Spinal cord (tissue), 10 donors: ENCODE data around the gene FMN1. TPM values are rescaled to one million over a fixed set of nuclear protein-coding genes. Genes with fewer than 3 reads are reported as not detected.

Experiments used
- DNase-seq, 6 donors: peaks; one replicate each; pipeline versions ENCODE4 v3.0.0 to v3.0.0-alpha.2; 2013 to 2015; ENCODE audit warnings: low spot score in 6 of 6, low read depth in 4 of 6
- H3K27ac ChIP-seq: one replicate; pipeline ENCODE4 v1.5.1; 2013; ENCODE audit warnings: low read depth, low read length, control low read depth
- H3K27me3 ChIP-seq: one replicate; pipeline ENCODE4 v1.6.1; 2013; ENCODE audit warnings: low read length; ENCODE audit not compliant: control insufficient read depth, insufficient read depth
- H3K36me3 ChIP-seq: one replicate; pipeline ENCODE4 v1.6.1; 2013; ENCODE audit warnings: low read length; ENCODE audit not compliant: control insufficient read depth, insufficient read depth
- H3K4me1 ChIP-seq: one replicate; pipeline ENCODE4 v1.6.1; 2013; ENCODE audit warnings: low read length; ENCODE audit not compliant: control insufficient read depth, insufficient read depth
- H3K4me3 ChIP-seq: one replicate; pipeline ENCODE4 v1.5.1; 2013; ENCODE audit warnings: low read depth, low read length, control low read depth
- H3K9me3 ChIP-seq: one replicate; pipeline ENCODE4 v1.6.1; 2013; ENCODE audit warnings: low read length; ENCODE audit not compliant: control insufficient read depth, insufficient read depth
- WGBS: methylation state at CpG from one replicate; pipeline ENCODE4 v1.1.5; 2013; ENCODE audit warnings: missing lambda C conversion rate; ENCODE audit not compliant: insufficient coverage; 5-methylcytosine and 5-hydroxymethylcytosine counted together
- polyA plus RNA-seq, 2 donors: library from polyadenylated mRNA; unstranded; fragments of 120-200 nt; gene quantifications; one replicate each; pipeline ENCODE4 v1.2.1, GENCODE V29; 2013; ENCODE audit not compliant: insufficient read length in 2 of 2
- total RNA-seq, 2 donors: library from RNA; depleted of rRNA in 1 of 2; stranded (reverse); fragments of 120-200 nt in 1 of 2; fragments of >200 nt in 1 of 2; gene quantifications; one replicate each; pipeline versions ENCODE4 v1.2.3 to v1.2.4, GENCODE V29; 2013 to 2014
- donor health status: healthy.

Gene FMN1
- total and polyA plus RNA-seq, 4 donors, result 1.00 to 5.7 (median 2.8) TPM

GRCh38 chr15:33005582-33005981, 188.9 kb downstream of the FMN1 start:
- H3K36me3 ChIP-seq, result no peaks in the 10 kb centered on the region
- no peak for DNase-seq
- H3K9me3 ChIP-seq, result no peaks in the 10 kb centered on the region
- H3K27me3 ChIP-seq, result no peaks in the 10 kb centered on the region
- no peak overlapping the region for H3K27ac ChIP-seq
- no peak overlapping the region for H3K4me3 ChIP-seq
- H3K4me1 ChIP-seq, result no peaks in the 10 kb centered on the region
- WGBS, result no CpG with 5 or more reads among the region's 1 CpG

GRCh38 chr15:33001926-33002325, 192.6 kb downstream of the FMN1 start:
- no peak overlapping the region for H3K4me3 ChIP-seq
- H3K27ac ChIP-seq, result no peak overlapping the region
- no peak for DNase-seq
- no peaks in the 10 kb centered on the region for H3K36me3 ChIP-seq
- no peaks in the 10 kb centered on the region for H3K4me1 ChIP-seq
- no peaks in the 10 kb centered on the region for H3K27me3 ChIP-seq
- no peaks in the 10 kb centered on the region for H3K9me3 ChIP-seq

- Histone ChIP-seq H3K36me3 (no peaks in the 10 kb centered on the region), H3K9me3 (no peaks in the 10 kb centered on the region), H3K27me3 (no peaks in the 10 kb centered on the region), H3K4me1 (no peaks in the 10 kb centered on the region), H3K27ac (no peak overlapping the region), H3K4me3 (no peak overlapping the region)
- 100% methylated on average over 1 of the region's 4 CpGs for WGBS
- DNase-seq, result no peak
Observed at GRCh38 chr15:32998979-32999672, 195.4 kb downstream of the FMN1 start.

GRCh38 chr15:32998182-32998581, 196.3 kb downstream of the FMN1 start:
- no peak overlapping the region for H3K27ac ChIP-seq
- DNase-seq, result no peak

GRCh38 chr15:32994810-32995424, 199.6 kb downstream of the FMN1 start:
- DNase-seq, result peak; percentile 22 to 88 (median 26)

More at GRCh38 chr15:32998182-32998581, 196.3 kb downstream of the FMN1 start:
- Histone ChIP-seq H3K36me3 (no peaks in the 10 kb centered on the region), H3K4me1 (no peaks in the 10 kb centered on the region), H3K9me3 (no peaks in the 10 kb centered on the region), H3K4me3 (no peak overlapping the region), H3K27me3 (no peaks in the 10 kb centered on the region)
- WGBS, result no CpG with 5 or more reads among the region's 1 CpG

GRCh38 chr15:32993285-32993684, 201.2 kb downstream of the FMN1 start:
- Histone ChIP-seq H3K4me3 (no peak overlapping the region), H3K36me3 (no peaks in the 10 kb centered on the region), H3K4me1 (no peaks in the 10 kb centered on the region), H3K9me3 (no peaks in the 10 kb centered on the region), H3K27ac (no peak overlapping the region), H3K27me3 (no peaks in the 10 kb centered on the region)
- peak in 1 of 6 donors; percentile 38 for DNase-seq

More at GRCh38 chr15:32994810-32995424, 199.6 kb downstream of the FMN1 start:
- H3K4me3 ChIP-seq, result no peak overlapping the region
- H3K27ac ChIP-seq, result no peak overlapping the region
- H3K36me3 ChIP-seq, result no peaks in the 10 kb centered on the region
- no CpG with 5 or more reads among the region's 1 CpG for whole genome bisulfite sequencing
- no peaks in the 10 kb centered on the region for H3K4me1 ChIP-seq
- no peaks in the 10 kb centered on the region for H3K9me3 ChIP-seq
- no peaks in the 10 kb centered on the region for H3K27me3 ChIP-seq

GRCh38 chr15:32991619-32992111, 202.8 kb downstream of the FMN1 start:
- Histone ChIP-seq H3K4me1 (no peaks in the 10 kb centered on the region), H3K9me3 (no peaks in the 10 kb centered on the region), H3K27ac (no peak overlapping the region), H3K4me3 (no peak overlapping the region), H3K36me3 (no peaks in the 10 kb centered on the region), H3K27me3 (no peaks in the 10 kb centered on the region)
- WGBS, result no CpG with 5 or more reads among the region's 7 CpGs
- DNase-seq, result no peak

- H3K36me3 ChIP-seq, result no peaks in the 10 kb centered on the region
- no peak overlapping the region for H3K4me3 ChIP-seq
- no peak for DNase-seq
- 83% methylated on average over 4 of the region's 4 CpGs for WGBS
- no peaks in the 10 kb centered on the region for H3K9me3 ChIP-seq
- no peak overlapping the region for H3K27ac ChIP-seq
- H3K27me3 ChIP-seq, result no peaks in the 10 kb centered on the region
- H3K4me1 ChIP-seq, result no peaks in the 10 kb centered on the region
Observed at GRCh38 chr15:32990071-32990470, 204.4 kb downstream of the FMN1 start.

GRCh38 chr15:32987067-32987466, 207.4 kb downstream of the FMN1 start:
- 83% methylated on average over 1 of the region's 4 CpGs for WGBS
- DNase-seq, result no peak
- Histone ChIP-seq H3K9me3 (no peaks in the 10 kb centered on the region), H3K4me1 (no peaks in the 10 kb centered on the region), H3K36me3 (no peaks in the 10 kb centered on the region), H3K27me3 (no peaks in the 10 kb centered on the region), H3K4me3 (no peak overlapping the region), H3K27ac (no peak overlapping the region)

- Histone ChIP-seq H3K9me3 (no peaks in the 10 kb centered on the region), H3K27ac (no peak overlapping the region), H3K4me3 (no peak overlapping the region), H3K36me3 (no peaks in the 10 kb centered on the region), H3K4me1 (no peaks in the 10 kb centered on the region), H3K27me3 (no peaks in the 10 kb centered on the region)
- no peak for DNase-seq
- WGBS, result no CpG with 5 or more reads among the region's 2 CpGs
Observed at GRCh38 chr15:32986147-32986546, 208.4 kb downstream of the FMN1 start.
